A673 (cell line): ENCODE data around the gene EIF3J. TPM values are rescaled to one million over a fixed set of nuclear protein-coding genes. Genes with fewer than 3 reads are reported as not detected.

ENCODE experiments used
- BruUV-seq: library from RNA; stranded (reverse); fragments of 400-500 nt; replicated peaks from 2 replicates; lab custom pipeline; 2021; lab: Mats Ljungman, UMichigan
- CTCF ChIA-PET: fragments of 300-600 bp; sonication (Branson Sonifier 250); formaldehyde crosslinking; loops from one replicate; lab custom pipeline; 2022; ENCODE audit warnings: antibody characterized with exemption; lab: Charles Lee
- POLR2A ChIA-PET: fragments of 300-600 bp; sonication (Branson Sonifier 250); formaldehyde crosslinking; loops from one replicate; lab custom pipeline; 2022; ENCODE audit warnings: antibody characterized with exemption; ENCODE audit not compliant: low non-redundant PET; lab: Charles Lee
- DNase-seq: peaks from one replicate; pipeline ENCODE4 v3.0.0-alpha.2; 2015; ENCODE audit warnings: low spot score
- H3K27ac ChIP-seq: fragments of 200-600 bp; sonication (generic); 2 replicates; pipeline ENCODE4 v1.5.1; 2016; ENCODE audit warnings: mixed run types, low read depth, mild to moderate bottlenecking, mixed read lengths, antibody characterized with exemption, low read length; ENCODE audit not compliant: poor library complexity, severe bottlenecking
- H3K27me3 ChIP-seq: fragments of 200-600 bp; sonication (generic); replicated peaks from 2 replicates; pipeline ENCODE4 v1.6.1; 2017; ENCODE audit warnings: mixed run types, low read depth, mild to moderate bottlenecking, mixed read lengths, antibody characterized with exemption, low read length; ENCODE audit not compliant: insufficient read depth, poor library complexity
- H3K36me3 ChIP-seq: fragments of 200-600 bp; sonication (generic); 2 replicates; pipeline ENCODE4 v1.6.1; 2016; ENCODE audit warnings: mixed run types, mild to moderate bottlenecking, mixed read lengths, antibody characterized with exemption, low read length; ENCODE audit not compliant: insufficient read depth, poor library complexity, severe bottlenecking
- H3K4me1 ChIP-seq: fragments of 200-600 bp; sonication (generic); 2 replicates; pipeline ENCODE4 v1.6.1; 2017; ENCODE audit warnings: mixed run types, mild to moderate bottlenecking, mixed read lengths, antibody characterized with exemption, low read length; ENCODE audit not compliant: insufficient read depth, poor library complexity, severe bottlenecking
- H3K4me3 ChIP-seq: fragments of 200-600 bp; sonication (generic); 2 replicates; pipeline ENCODE4 v1.5.1; 2016; ENCODE audit warnings: low read depth, mixed run types, mild to moderate bottlenecking, mixed read lengths, low read length; ENCODE audit not compliant: poor library complexity, severe bottlenecking
- H3K9me3 ChIP-seq: fragments of 200-600 bp; sonication (generic); 2 replicates; pipeline ENCODE4 v1.6.1; 2016; ENCODE audit warnings: mixed run types, low read depth, mild to moderate bottlenecking, mixed read lengths, antibody characterized with exemption, low read length; ENCODE audit not compliant: poor library complexity, severe bottlenecking
- EZH2 ChIP-seq: fragments of 200-600 bp; sonication (generic); IDR thresholded peaks from 2 replicates; pipeline ENCODE4 v1.6.1; 2017; ENCODE audit warnings: borderline replicate concordance, low read depth, mild to moderate bottlenecking, mixed read lengths, antibody characterized with exemption, low read length; ENCODE audit not compliant: poor library complexity, severe bottlenecking
- intact Hi-C: fragments of 100-400 bp; cut with micrococcal nuclease; formaldehyde crosslinking; loops from one replicate; pipeline ENCODE4 v1.10.0; 2022; ENCODE audit not compliant: unreplicated experiment
- total RNA-seq: library from RNA; stranded (reverse); gene quantifications from 2 replicates; pipeline ENCODE4 v1.2.3, GENCODE V29; 2021
- TF ChIP-seq, protein P1 (sequence below): fragments of 300-800, 200-600 bp; sonication (generic); conservative IDR thresholded peaks from 2 replicates; pipeline ENCODE4 v1.5.1; 2017; ENCODE audit warnings: low read depth, mild to moderate bottlenecking, antibody characterized with exemption, low read length, moderate library complexity, mixed read lengths

The EIF3J gene
- total RNA-seq, 1 experiment from 2014 or later, result 208 TPM

DNA sequence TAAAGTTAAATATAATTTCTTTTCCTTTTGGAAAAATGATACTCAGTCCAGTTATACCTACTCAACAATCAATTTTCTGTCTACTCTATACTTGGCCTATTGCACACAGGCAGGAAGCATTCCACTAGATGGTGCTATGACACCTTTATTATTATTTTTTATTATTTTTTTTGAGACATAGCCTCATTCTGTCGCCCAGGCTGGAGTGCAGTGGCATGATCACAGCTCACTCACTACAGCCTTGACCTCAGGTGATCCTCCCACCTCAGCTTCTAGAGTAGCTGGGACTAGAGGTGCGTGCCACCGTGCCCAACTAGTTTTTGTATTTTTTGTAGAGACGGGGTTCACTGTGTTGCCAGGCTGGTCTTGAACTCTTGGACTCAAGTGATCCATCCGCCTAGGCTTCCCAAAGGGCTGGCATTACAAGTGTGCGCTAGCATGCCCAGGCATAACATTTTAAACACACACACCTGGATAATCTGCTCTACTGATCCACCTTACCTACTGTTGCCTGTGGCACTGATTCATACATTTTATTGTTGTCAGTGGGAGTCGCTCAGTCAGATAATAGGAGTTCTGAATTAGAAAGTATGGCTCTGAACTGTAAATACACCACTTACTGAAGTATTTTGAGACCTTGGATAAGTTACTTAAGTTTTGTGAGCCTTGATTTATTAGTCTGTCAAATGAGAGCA lies 56.2 kb downstream of the EIF3J start:
- intact Hi-C loops, result loop anchor here (10.0 kb wide), 1 partner anchor 322 kb away; no protein-coding TSS in a partner anchor
- peak; percentile 59 for DNase-seq
- Histone ChIP-seq H3K27ac (no peak overlapping the region), H3K36me3 (peaks cover 76% of the 10 kb centered on the region), H3K4me3 (no peak overlapping the region), H3K9me3 (no peaks in the 10 kb centered on the region), H3K27me3 (no peaks in the 10 kb centered on the region), H3K4me1 (no peaks in the 10 kb centered on the region)
- no peak for TF ChIP-seq EZH2
- TF ChIP-seq, protein P1, sequence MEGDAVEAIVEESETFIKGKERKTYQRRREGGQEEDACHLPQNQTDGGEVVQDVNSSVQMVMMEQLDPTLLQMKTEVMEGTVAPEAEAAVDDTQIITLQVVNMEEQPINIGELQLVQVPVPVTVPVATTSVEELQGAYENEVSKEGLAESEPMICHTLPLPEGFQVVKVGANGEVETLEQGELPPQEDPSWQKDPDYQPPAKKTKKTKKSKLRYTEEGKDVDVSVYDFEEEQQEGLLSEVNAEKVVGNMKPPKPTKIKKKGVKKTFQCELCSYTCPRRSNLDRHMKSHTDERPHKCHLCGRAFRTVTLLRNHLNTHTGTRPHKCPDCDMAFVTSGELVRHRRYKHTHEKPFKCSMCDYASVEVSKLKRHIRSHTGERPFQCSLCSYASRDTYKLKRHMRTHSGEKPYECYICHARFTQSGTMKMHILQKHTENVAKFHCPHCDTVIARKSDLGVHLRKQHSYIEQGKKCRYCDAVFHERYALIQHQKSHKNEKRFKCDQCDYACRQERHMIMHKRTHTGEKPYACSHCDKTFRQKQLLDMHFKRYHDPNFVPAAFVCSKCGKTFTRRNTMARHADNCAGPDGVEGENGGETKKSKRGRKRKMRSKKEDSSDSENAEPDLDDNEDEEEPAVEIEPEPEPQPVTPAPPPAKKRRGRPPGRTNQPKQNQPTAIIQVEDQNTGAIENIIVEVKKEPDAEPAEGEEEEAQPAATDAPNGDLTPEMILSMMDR, result peak; percentile 65
- CTCF ChIA-PET, result interaction anchor here (0.7 to 1.0 kb wide), 4 partner anchors 145 to 547 kb away, joined by 3 to 11 read pairs (median 4); no protein-coding TSS in a partner anchor
- POLR2A ChIA-PET, result no interaction called here
- BruUV-seq, result no TSS peak

DNA sequence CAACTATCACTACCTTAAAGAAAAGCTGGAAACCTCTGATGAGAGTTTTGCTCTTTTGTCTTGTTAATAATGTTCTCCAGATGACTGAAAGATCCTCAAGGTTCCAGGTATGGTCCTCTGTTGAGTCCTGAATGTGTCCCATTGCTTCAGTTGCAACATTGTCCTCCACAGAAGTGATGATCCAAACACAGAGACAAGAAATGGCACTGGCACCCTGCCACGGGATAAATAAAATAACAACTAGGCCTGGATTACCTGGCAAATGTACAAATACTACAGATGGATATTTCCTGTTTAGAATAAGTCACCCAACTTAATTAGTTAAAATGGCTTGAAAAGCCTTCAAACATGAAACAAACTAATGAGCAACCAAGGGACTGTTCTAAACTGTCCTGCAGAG lies 58.3 kb downstream of the EIF3J start:
- no TSS peak for BruUV-seq
- H3K36me3 ChIP-seq, result peaks cover 64% of the 10 kb centered on the region
- CTCF ChIA-PET, result no interaction called here
- POLR2A ChIA-PET, result no interaction called here
- DNase-seq, result no peak
- intact Hi-C loops, result loop anchor here (5.0 to 10.0 kb wide), 2 partner anchors 67 to 320 kb away; partner anchors contain the start of gene SPG11
- H3K4me1 ChIP-seq, result no peaks in the 10 kb centered on the region
- TF ChIP-seq, protein P1, result no peak
- no peak for TF ChIP-seq EZH2
- no peaks in the 10 kb centered on the region for H3K27me3 ChIP-seq
- peak overlapping the region; percentile 41 for H3K27ac ChIP-seq
- no peak overlapping the region for H3K4me3 ChIP-seq
- H3K9me3 ChIP-seq, result no peaks in the 10 kb centered on the region

DNA sequence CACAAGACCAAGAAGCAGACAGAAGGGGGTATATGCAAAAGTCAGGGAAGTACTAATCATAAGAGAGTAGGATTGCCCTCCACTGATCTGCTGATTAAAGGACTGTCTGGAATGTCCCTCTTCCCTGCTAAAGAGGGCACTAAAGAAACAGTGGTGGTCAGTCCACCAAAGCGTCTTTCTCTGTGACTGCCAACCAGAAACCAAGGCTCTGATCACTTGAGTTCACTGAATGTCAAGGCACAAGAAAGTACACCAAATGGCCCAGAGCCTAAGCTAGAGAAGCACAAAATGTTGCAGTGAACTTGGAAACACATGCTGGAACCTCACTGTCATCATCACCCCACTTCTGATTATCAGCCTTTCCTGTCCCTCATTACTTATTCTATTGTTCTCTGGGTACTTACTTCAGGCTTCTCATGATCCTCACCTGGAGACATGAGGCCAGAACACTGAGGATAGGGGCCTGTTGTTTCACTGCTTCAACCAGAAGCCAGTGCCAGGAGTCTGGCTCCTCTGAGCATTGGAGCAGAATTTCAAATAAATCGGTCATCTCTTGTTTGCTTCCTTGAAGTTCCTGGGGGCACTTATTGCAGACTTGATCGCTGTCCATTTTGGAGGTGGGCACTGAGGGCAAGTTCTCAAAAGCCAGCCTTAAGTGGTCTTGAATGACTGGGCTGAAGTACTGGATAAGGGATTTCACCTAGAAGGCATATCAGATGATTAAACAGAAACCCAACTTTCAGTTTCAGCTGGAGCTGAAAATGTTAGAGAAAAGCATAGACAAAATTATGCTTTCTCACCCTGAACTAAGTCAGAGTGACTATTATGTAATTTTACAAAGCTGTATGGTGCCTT lies 58.9 kb downstream of the EIF3J start:
- Histone ChIP-seq H3K9me3 (no peaks in the 10 kb centered on the region), H3K27ac (peak overlapping the region; percentile 41), H3K4me1 (no peaks in the 10 kb centered on the region), H3K4me3 (no peak overlapping the region), H3K27me3 (no peaks in the 10 kb centered on the region), H3K36me3 (peaks cover 58% of the 10 kb centered on the region)
- POLR2A ChIA-PET, result no interaction called here
- no TSS peak for BruUV-seq
- CTCF ChIA-PET, result interaction anchor here (0.5 kb wide), 1 partner anchor 18 kb away, joined by 3 read pairs; no protein-coding TSS in a partner anchor
- DNase-seq, result no peak
- TF ChIP-seq, protein P1, result no peak
- no peak for TF ChIP-seq EZH2
- intact Hi-C loops, result loop anchor here (5.0 to 10.0 kb wide), 2 partner anchors 66 to 319 kb away; partner anchors contain the start of gene SPG11
